ENCODE data around the gene ASCC3.
A peak's percentile ranks its signal among the peaks of the same experiment; 100 is the strongest.

ASCC3 gene

GRCh38 chr6:100470422-100471120 is 410.6 kb downstream of the ASCC3 start:
- H3K27ac ChIP-seq (ENCODE audit: low read depth, low read length, poor library complexity, severe bottlenecking): peak overlapping the region; percentile 4
- H3K4me2 ChIP-seq (ENCODE audit: low read length): no peak overlapping the region
- H3F3A ChIP-seq (ENCODE audit: insufficient read depth, low read length): no peaks in the 10 kb centered on the region
- no peaks in the 10 kb centered on the region for H3K36me3 ChIP-seq (ENCODE audit: insufficient read depth, low read length)
- H3K9ac ChIP-seq (ENCODE audit: low read length): no peak overlapping the region
- no peak for TF ChIP-seq EZH2 (IDR thresholded peaks at IDR 0.05; ENCODE audit: borderline replicate concordance, low read length)
- no peak for TF ChIP-seq CTCF (IDR thresholded peaks at IDR 0.05; ENCODE audit: low read length)
- no peaks in the 10 kb centered on the region for H3K79me2 ChIP-seq (ENCODE audit: insufficient read depth, low read length)
- no peak overlapping the region for H3K4me3 ChIP-seq (ENCODE audit: low read depth, low read length, poor library complexity, severe bottlenecking)
- no peaks in the 10 kb centered on the region for H3K9me2 ChIP-seq (ENCODE audit: low read depth, low read length)
- no peaks in the 10 kb centered on the region for H4K20me1 ChIP-seq (ENCODE audit: insufficient read depth, low read length)
- peaks cover 51% of the 10 kb centered on the region for H3K4me1 ChIP-seq (ENCODE audit: insufficient read depth, low read length, severe bottlenecking)
- H3K27me3 ChIP-seq (ENCODE audit: insufficient read depth, low read length): no peaks in the 10 kb centered on the region
- H2AFZ ChIP-seq (ENCODE audit: low read length): no peak overlapping the region
- peaks cover 3% of the 10 kb centered on the region; the same call in 1 of the 2 replicates for H3K9me3 ChIP-seq (ENCODE audit: low read length)

- no peak overlapping the region for H3K4me3 ChIP-seq (ENCODE audit: low read depth, low read length, poor library complexity, severe bottlenecking)
Observed at GRCh38 chr6:100469101-100469859, 411.8 kb downstream of the ASCC3 start.

GRCh38 chr6:100468016-100468622 is 413.0 kb downstream of the ASCC3 start:
- no peaks in the 10 kb centered on the region for H3K9me2 ChIP-seq (ENCODE audit: low read depth, low read length)
- no peaks in the 10 kb centered on the region for H3K79me2 ChIP-seq (ENCODE audit: insufficient read depth, low read length)
- peaks cover 7% of the 10 kb centered on the region for H3K9me3 ChIP-seq (ENCODE audit: low read length)
- no peaks in the 10 kb centered on the region for H4K20me1 ChIP-seq (ENCODE audit: insufficient read depth, low read length)
- no peak overlapping the region for H3K9ac ChIP-seq (ENCODE audit: low read length)
- no peaks in the 10 kb centered on the region for H3F3A ChIP-seq (ENCODE audit: insufficient read depth, low read length)
- no peak overlapping the region for H3K27ac ChIP-seq (ENCODE audit: low read depth, low read length, poor library complexity, severe bottlenecking)
- no peak for TF ChIP-seq CTCF (IDR thresholded peaks at IDR 0.05; ENCODE audit: low read length)
- no peak for TF ChIP-seq EZH2 (IDR thresholded peaks at IDR 0.05; ENCODE audit: borderline replicate concordance, low read length)
- peaks cover 30% of the 10 kb centered on the region for H3K4me1 ChIP-seq (ENCODE audit: insufficient read depth, low read length, severe bottlenecking)
- H3K4me3 ChIP-seq (ENCODE audit: low read depth, low read length, poor library complexity, severe bottlenecking): no peak overlapping the region
- H3K36me3 ChIP-seq (ENCODE audit: insufficient read depth, low read length): no peaks in the 10 kb centered on the region
- no peaks in the 10 kb centered on the region for H3K27me3 ChIP-seq (ENCODE audit: insufficient read depth, low read length)
- no peak overlapping the region for H3K4me2 ChIP-seq (ENCODE audit: low read length)
- H2AFZ ChIP-seq (ENCODE audit: low read length): no peak overlapping the region

More at GRCh38 chr6:100469101-100469859, 411.8 kb downstream of the ASCC3 start:
- Histone ChIP-seq H3K27ac (ENCODE audit: low read depth, low read length, poor library complexity, severe bottlenecking) (no peak overlapping the region), H3K36me3 (ENCODE audit: insufficient read depth, low read length) (no peaks in the 10 kb centered on the region), H2AFZ (ENCODE audit: low read length) (no peak overlapping the region), H3F3A (ENCODE audit: insufficient read depth, low read length) (no peaks in the 10 kb centered on the region), H3K4me2 (ENCODE audit: low read length) (no peak overlapping the region), H3K4me1 (ENCODE audit: insufficient read depth, low read length, severe bottlenecking) (peaks cover 42% of the 10 kb centered on the region), H3K9me2 (ENCODE audit: low read depth, low read length) (no peaks in the 10 kb centered on the region), H4K20me1 (ENCODE audit: insufficient read depth, low read length) (no peaks in the 10 kb centered on the region), H3K9me3 (ENCODE audit: low read length) (peaks cover 7% of the 10 kb centered on the region), H3K9ac (ENCODE audit: low read length) (no peak overlapping the region), H3K79me2 (ENCODE audit: insufficient read depth, low read length) (no peaks in the 10 kb centered on the region), H3K27me3 (ENCODE audit: insufficient read depth, low read length) (no peaks in the 10 kb centered on the region)
- TF ChIP-seq CTCF (IDR thresholded peaks at IDR 0.05; ENCODE audit: low read length): no peak

All from OCI-LY1 (cell line).